Body of pancreas (tissue), 4 donors: Measurements from ENCODE around the gene JAKMIP2. TPM values are rescaled to one million over a fixed set of nuclear protein-coding genes. Genes with fewer than 3 reads are reported as not detected.

ENCODE experiments used
- ATAC-seq: fragments of 150-250 bp; one replicate; pipeline ENCODE4 v1.9.1; 2016
- DNase-seq, 4 donors: peaks; one replicate each; pipeline ENCODE4 v3.0.0-alpha.2; 2019
- H3K27ac ChIP-seq, 4 donors: fragments of 200-600 bp; sonication (generic); 1 replicate in 3 of 4; 2 replicates in 1 of 4; pipeline versions ENCODE4 v1.5.1 to v1.6.1; 2016 to 2019; ENCODE audit warnings: mild to moderate bottlenecking in 1 of 4, mixed read lengths in 1 of 4, moderate library complexity in 1 of 4
- H3K27me3 ChIP-seq, 2 donors: fragments of 200-600 bp; sonication (generic); one replicate each; pipeline ENCODE4 v1.6.0; 2016; ENCODE audit warnings: mild to moderate bottlenecking in 1 of 2
- H3K36me3 ChIP-seq, 2 donors: fragments of 200-600 bp; sonication (generic); replicated peaks in 1 of 2; 2 replicates each; pipeline ENCODE4 v1.5.1; 2016; ENCODE audit warnings: low read depth in 2 of 2; ENCODE audit not compliant: insufficient read depth in 1 of 2
- H3K4me1 ChIP-seq: fragments of 200-600 bp; sonication (generic); one replicate; pipeline ENCODE4 v1.6.0; 2016
- H3K4me3 ChIP-seq, 2 donors: fragments of 200-600 bp; sonication (generic); 1 replicate in 1 of 2; 2 replicates in 1 of 2; pipeline ENCODE4 v1.5.1; 2016 to 2019
- H3K9me3 ChIP-seq, 3 donors: fragments of 200-600 bp; sonication (generic); 1 replicate in 2 of 3; 2 replicates in 1 of 3; pipeline ENCODE4 v1.5.1; 2016
- CTCF ChIP-seq, 7 experiments: fragments of 450-650 bp in 4 of 7; fragments of 200-600 bp in 3 of 7; sonication (generic) in 3 of 7; IDR thresholded peaks; one replicate each; pipeline ENCODE4 v1.5.1; 2016 to 2019; ENCODE audit warnings: antibody characterized with exemption in 7 of 7
- POLR2A ChIP-seq, 3 donors: fragments of 450-650 bp; IDR thresholded peaks; one replicate each; pipeline ENCODE4 v1.6.1; 2016; ENCODE audit warnings: antibody characterized with exemption in 3 of 3, mild to moderate bottlenecking in 2 of 3
- WGBS, 2 donors: methylation state at CpG; one replicate each; pipeline ENCODE4 v1.1.5; 2017; 5-methylcytosine and 5-hydroxymethylcytosine counted together
- intact Hi-C: fragments of 100-400 bp; cut with DNase I; formaldehyde crosslinking; loops from one replicate; pipeline ENCODE4 v1.15.1; 2023
- total RNA-seq, 2 donors: library from RNA; depleted of rRNA; stranded (reverse); fragments of >200 nt; gene quantifications; one replicate each; pipeline ENCODE4 v1.1.0, GENCODE V29; 2016

Gene JAKMIP2
- total RNA-seq, 2 donors from 2014 or later, result 0.78 to 1.3 TPM

GRCh38 chr5:147780924-147781573 lies 1.5 kb downstream of the JAKMIP2 start:
- TF ChIP-seq CTCF (IDR thresholded peaks at IDR 0.05) (no peak), POLR2A (IDR thresholded peaks at IDR 0.05) (no peak)
- Histone ChIP-seq H3K27me3 (no peaks in the 10 kb centered on the region), H3K36me3 (no peaks in the 10 kb centered on the region), H3K4me1 (no peaks in the 10 kb centered on the region), H3K4me3 (no peak overlapping the region), H3K27ac (no peak overlapping the region), H3K9me3 (no peaks in the 10 kb centered on the region)
- intact Hi-C loops, result no loop called here
- no peak for ATAC-seq
- 86 to 87% methylated on average over 5 of the region's 5 CpGs for WGBS, 2 donors
- DNase-seq, result no peak

DNA sequence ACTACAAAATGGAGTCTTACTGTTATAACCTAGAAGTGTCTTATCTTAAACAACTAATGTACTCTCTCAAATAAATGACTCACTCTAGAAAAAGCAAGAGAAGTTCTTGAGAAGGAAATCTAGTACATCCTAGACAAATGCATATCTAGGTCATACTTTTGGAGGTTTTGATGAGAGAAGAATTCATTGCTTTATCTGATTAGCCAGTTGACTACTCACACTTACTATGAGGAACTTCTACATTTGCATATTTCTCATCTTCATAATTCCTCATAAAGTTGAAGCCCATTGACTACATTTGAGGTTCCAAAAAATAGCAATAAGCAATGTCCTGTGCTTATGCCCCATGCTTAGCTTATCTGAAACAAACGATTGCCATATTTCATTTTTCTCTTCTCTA lies 2.8 kb downstream of the JAKMIP2 start:
- Histone ChIP-seq H3K27ac (no peak overlapping the region), H3K4me3 (no peak overlapping the region), H3K36me3 (no peaks in the 10 kb centered on the region), H3K4me1 (no peaks in the 10 kb centered on the region), H3K9me3 (no peaks in the 10 kb centered on the region), H3K27me3 (no peaks in the 10 kb centered on the region)
- DNase-seq (no peak), ATAC-seq (no peak)
- no peak for TF ChIP-seq CTCF (IDR thresholded peaks at IDR 0.05)
- WGBS, 2 donors, result 70 to 79% methylated on average over 1 of the region's 1 CpG
- intact Hi-C loops, result no loop called here

DNA sequence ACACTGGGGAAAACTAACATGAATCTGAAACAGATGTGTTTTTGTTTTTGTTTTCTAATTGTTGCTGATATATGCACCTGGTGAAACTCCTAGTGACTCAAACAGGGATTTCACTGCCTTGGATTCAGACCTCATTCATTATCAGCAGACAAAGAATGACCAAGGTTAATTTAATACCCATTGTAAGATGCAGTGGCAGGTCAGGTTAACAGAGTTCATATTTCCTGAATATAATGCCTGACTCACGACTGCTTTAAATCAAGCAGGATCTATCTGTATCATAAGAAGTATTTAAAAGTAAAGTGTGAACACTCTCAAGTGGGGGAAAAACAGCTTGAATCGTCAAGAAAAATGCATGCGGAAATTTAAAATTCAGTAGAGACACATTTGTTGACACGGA lies 5.5 kb downstream of the JAKMIP2 start:
- no peak overlapping the region for H3K4me3 ChIP-seq
- no peak for ATAC-seq
- no peak overlapping the region for H3K27ac ChIP-seq
- no peaks in the 10 kb centered on the region for H3K9me3 ChIP-seq
- no peaks in the 10 kb centered on the region for H3K27me3 ChIP-seq
- TF ChIP-seq POLR2A (IDR thresholded peaks at IDR 0.05) (no peak), CTCF (IDR thresholded peaks at IDR 0.05) (no peak)
- intact Hi-C loops, result no loop called here
- no peak for DNase-seq
- no peaks in the 10 kb centered on the region for H3K4me1 ChIP-seq
- H3K36me3 ChIP-seq, result no peaks in the 10 kb centered on the region
- 83 to 89% methylated on average over 4 of the region's 4 CpGs for WGBS, 2 donors

GRCh38 chr5:147773587-147773986 lies 8.9 kb downstream of the JAKMIP2 start:
- no peak overlapping the region for H3K27ac ChIP-seq
- H3K4me1 ChIP-seq, result no peaks in the 10 kb centered on the region
- no peak overlapping the region for H3K4me3 ChIP-seq
- 29 to 57% methylated on average over 2 of the region's 2 CpGs for WGBS, 2 donors
- H3K9me3 ChIP-seq, result no peaks in the 10 kb centered on the region
- TF ChIP-seq POLR2A (IDR thresholded peaks at IDR 0.05) (no peak), CTCF (IDR thresholded peaks at IDR 0.05) (no peak)
- H3K27me3 ChIP-seq, result no peaks in the 10 kb centered on the region
- ATAC-seq, result no peak
- intact Hi-C loops, result no loop called here
- H3K36me3 ChIP-seq, result no peaks in the 10 kb centered on the region
- DNase-seq, result no peak

GRCh38 chr5:147773139-147773538 lies 9.4 kb downstream of the JAKMIP2 start:
- no peaks in the 10 kb centered on the region for H3K36me3 ChIP-seq
- no peak for DNase-seq
- H3K9me3 ChIP-seq, result no peaks in the 10 kb centered on the region
- intact Hi-C loops, result no loop called here
- no peaks in the 10 kb centered on the region for H3K4me1 ChIP-seq
- TF ChIP-seq POLR2A (IDR thresholded peaks at IDR 0.05) (no peak), CTCF (IDR thresholded peaks at IDR 0.05) (no peak)
- H3K4me3 ChIP-seq, result no peak overlapping the region
- ATAC-seq, result no peak
- H3K27me3 ChIP-seq, result no peaks in the 10 kb centered on the region
- 76 to 77% methylated on average over 6 of the region's 6 CpGs for WGBS, 2 donors
- H3K27ac ChIP-seq, result no peak overlapping the region
